ENCODE measurements around the gene PAK4. TPM values are rescaled to one million over a fixed set of nuclear protein-coding genes. Genes with fewer than 3 reads are reported as not detected.

PAK4 gene
- polyA plus RNA-seq, 1 of the 3 experiments (the other 2 are of a cell fraction) = 36.4 TPM

GRCh38 chr19:39205449-39205764 lies 79.8 kb downstream of the PAK4 start:
- CTCF ChIA-PET = interaction anchor here (1.6 kb wide), 1 partner anchor 83 kb away, joined by 5 read pairs; no protein-coding TSS in a partner anchor
- H3K27me3 ChIP-seq (ENCODE audit: insufficient read depth) = peaks cover 27% of the 10 kb centered on the region
- H2AFZ ChIP-seq (ENCODE audit: low read depth) = no peak overlapping the region
- no peaks in the 10 kb centered on the region for H3K4me1 ChIP-seq (ENCODE audit: control insufficient read depth in 1 of 2, insufficient read depth in 2 of 2, low read depth in 1 of 2, low read length in 1 of 2)
- 85% methylated on average over 3 of the region's 3 CpGs for WGBS (ENCODE audit: low lambda C conversion rate)
- H3K27ac ChIP-seq (ENCODE audit: low read depth in 2 of 2, low read length in 1 of 2) = no peak overlapping the region
- no peak overlapping the region for H3K4me3 ChIP-seq (ENCODE audit: low read depth in 2 of 2, low read length in 1 of 2)
- TF ChIP-seq MEF2A (IDR thresholded peaks at IDR 0.05; ENCODE audit: borderline replicate concordance, low read depth) = no peak
- TF ChIP-seq FOXM1 (IDR thresholded peaks at IDR 0.05; ENCODE audit: low read depth) = no peak
- no peak for TF ChIP-seq USF2 (IDR thresholded peaks at IDR 0.05; ENCODE audit: borderline replicate concordance, low read depth, low read length)
- TF ChIP-seq SIN3A (IDR thresholded peaks at IDR 0.05; ENCODE audit: borderline replicate concordance, low read depth, low read length) = no peak
- TF ChIP-seq MAX (IDR thresholded peaks at IDR 0.05; ENCODE audit: low read depth) = no peak
- no peak for TF ChIP-seq YY1 (IDR thresholded peaks at IDR 0.05; ENCODE audit: low read depth)
- no peak for TF ChIP-seq CTCF (IDR thresholded peaks at IDR 0.05)
- POLR2A ChIA-PET = no interaction called here
- H3K36me3 ChIP-seq (replicated peaks in 1 of 2; ENCODE audit: control insufficient read depth in 1 of 2, insufficient read depth in 2 of 2, low read length in 1 of 2) = no peaks in the 10 kb centered on the region
- H3K79me2 ChIP-seq (ENCODE audit: insufficient read depth) = no peaks in the 10 kb centered on the region
- no peaks in the 10 kb centered on the region for H3K9me2 ChIP-seq
- no peak for DNase-seq
- H3K9me3 ChIP-seq = no peaks in the 10 kb centered on the region
- no peak overlapping the region for H3K4me2 ChIP-seq
- no peak overlapping the region for H3K9ac ChIP-seq
- no peaks in the 10 kb centered on the region for H3F3A ChIP-seq (replicated peaks; ENCODE audit: insufficient read depth)
- no peaks in the 10 kb centered on the region for H4K20me1 ChIP-seq (ENCODE audit: insufficient read depth)

GRCh38 chr19:39206122-39206521 lies 80.5 kb downstream of the PAK4 start:
- Histone ChIP-seq H3K9me3 (no peaks in the 10 kb centered on the region), H2AFZ (ENCODE audit: low read depth) (no peak overlapping the region), H3K4me3 (ENCODE audit: low read depth in 2 of 2, low read length in 1 of 2) (no peak overlapping the region), H3K27me3 (ENCODE audit: insufficient read depth) (peaks cover 27% of the 10 kb centered on the region), H3K4me1 (ENCODE audit: control insufficient read depth in 1 of 2, insufficient read depth in 2 of 2, low read depth in 1 of 2, low read length in 1 of 2) (no peaks in the 10 kb centered on the region), H4K20me1 (ENCODE audit: insufficient read depth) (no peaks in the 10 kb centered on the region), H3K9me2 (no peaks in the 10 kb centered on the region), H3K79me2 (ENCODE audit: insufficient read depth) (no peaks in the 10 kb centered on the region), H3K27ac (ENCODE audit: low read depth in 2 of 2, low read length in 1 of 2) (no peak overlapping the region), H3K36me3 (replicated peaks in 1 of 2; ENCODE audit: control insufficient read depth in 1 of 2, insufficient read depth in 2 of 2, low read length in 1 of 2) (no peaks in the 10 kb centered on the region), H3K4me2 (no peak overlapping the region), H3K9ac (no peak overlapping the region), H3F3A (replicated peaks; ENCODE audit: insufficient read depth) (no peaks in the 10 kb centered on the region)
- TF ChIP-seq NRF1 (IDR thresholded peaks at IDR 0.05; ENCODE audit: low read depth, low read length) (no peak), TEAD4 (IDR thresholded peaks at IDR 0.05; ENCODE audit: borderline replicate concordance, insufficient read depth) (no peak), USF2 (IDR thresholded peaks at IDR 0.05; ENCODE audit: borderline replicate concordance, low read depth, low read length) (no peak), GATA2 (CRISPR knock-in tag; IDR thresholded peaks at IDR 0.05) (no peak), RXRA (IDR thresholded peaks at IDR 0.05; ENCODE audit: borderline replicate concordance, low read depth) (no peak), REST (IDR thresholded peaks at IDR 0.05; ENCODE audit: low read depth, low read length) (no peak), SMC3 (IDR thresholded peaks at IDR 0.05; ENCODE audit: low read depth, low read length) (no peak), SIN3A (IDR thresholded peaks at IDR 0.05; ENCODE audit: borderline replicate concordance, low read depth, low read length) (no peak), EP300 (IDR thresholded peaks at IDR 0.05; ENCODE audit: borderline replicate concordance in 1 of 2, low read depth in 1 of 2, low read length in 1 of 2) (no peak), YY1 (IDR thresholded peaks at IDR 0.05; ENCODE audit: low read depth) (no peak), TCF12 (IDR thresholded peaks at IDR 0.05) (no peak), FOXM1 (IDR thresholded peaks at IDR 0.05; ENCODE audit: low read depth) (no peak), CHD2 (IDR thresholded peaks at IDR 0.05; ENCODE audit: low read length, partially characterized antibody) (no peak), MXI1 (IDR thresholded peaks at IDR 0.05; ENCODE audit: low read depth, low read length) (no peak), FOXJ3 (CRISPR knock-in tag; IDR thresholded peaks at IDR 0.05) (no peak), FOSL2 (IDR thresholded peaks at IDR 0.05; ENCODE audit: borderline replicate concordance, low read depth) (no peak)
- ChIA-PET CTCF (interaction anchor here (1.6 kb wide), 1 partner anchor 84 kb away, joined by 5 read pairs; no protein-coding TSS in a partner anchor), POLR2A (no interaction called here)
- 64% methylated on average over 6 of the region's 6 CpGs for WGBS (ENCODE audit: low lambda C conversion rate)
- no peak for DNase-seq
